ENCODE data around the gene SNX2. TPM values are rescaled to one million over a fixed set of nuclear protein-coding genes. Genes with fewer than 3 reads are reported as not detected.
"Not testable (repeated sequence)": the region's sequence is repeated elsewhere in the genome, so short reads cannot be mapped to it uniquely, and the experiment has no call there.

Gene SNX2
- total and polyA plus RNA-seq, 12 donors = 15.1 to 48.5 (median 35.2) TPM

- WGBS, 2 donors = 86 to 88% methylated on average over 9 of the region's 9 CpGs
- Histone ChIP-seq H3K4me3 (no peak overlapping the region), H3K36me3 (no peaks in the 10 kb centered on the region), H3K9me3 (no peaks in the 10 kb centered on the region), H3K27ac (no peak overlapping the region), H3K4me1 (peaks cover 0 to 16% (median 0%) of the 10 kb centered on the region in 9 donors), H3K27me3 (no peaks in the 10 kb centered on the region)
- no peak for TF ChIP-seq CTCF (IDR thresholded peaks at IDR 0.05)
- no peak for DNase-seq
- intact Hi-C loops (cut with DNase I) = no loop called here
- no peak for ATAC-seq
These were observed 15.4 kb upstream of the SNX2 start for GRCh38 chr5:122759241-122760070.

- no peak for DNase-seq
- ATAC-seq = no peak
- H3K4me1 ChIP-seq = peaks cover 0 to 16% (median 0%) of the 10 kb centered on the region in 9 donors
- H3K36me3 ChIP-seq = no peaks in the 10 kb centered on the region
- no peaks in the 10 kb centered on the region for H3K9me3 ChIP-seq
- H3K4me3 ChIP-seq = no peak overlapping the region
- no peak for TF ChIP-seq CTCF (IDR thresholded peaks at IDR 0.05)
- 89% methylated on average over 2 of the region's 2 CpGs for WGBS, 2 donors
- no peak overlapping the region for H3K27ac ChIP-seq
- intact Hi-C loops (cut with DNase I) = no loop called here
- H3K27me3 ChIP-seq = no peaks in the 10 kb centered on the region
These were observed 14.6 kb upstream of the SNX2 start for GRCh38 chr5:122760236-122760635.

GRCh38 chr5:122761115-122761514 is 13.8 kb upstream of the SNX2 start:
- WGBS, 2 donors = 43 to 47% methylated on average over 1 of the region's 1 CpG
- no peak for ATAC-seq
- H3K36me3 ChIP-seq = no peaks in the 10 kb centered on the region

GRCh38 chr5:122761896-122762295 is 13.0 kb upstream of the SNX2 start:
- H3K4me1 ChIP-seq; H3K9me3 ChIP-seq; H3K27ac ChIP-seq; H3K27me3 ChIP-seq; intact Hi-C loops (cut with DNase I); H3K4me3 ChIP-seq; ATAC-seq; H3K36me3 ChIP-seq; DNase-seq: not testable (repeated sequence)
- WGBS, 2 donors = 92 to 93% methylated on average over 5 of the region's 5 CpGs

More at GRCh38 chr5:122761115-122761514, 13.8 kb upstream of the SNX2 start:
- TF ChIP-seq CTCF (IDR thresholded peaks at IDR 0.05) = no peak
- DNase-seq = no peak
- Histone ChIP-seq H3K4me3 (no peak overlapping the region), H3K9me3 (no peaks in the 10 kb centered on the region), H3K27me3 (no peaks in the 10 kb centered on the region), H3K4me1 (peaks cover 0 to 9% (median 0%) of the 10 kb centered on the region in 9 donors), H3K27ac (no peak overlapping the region)
- intact Hi-C loops (cut with DNase I) = no loop called here

- Histone ChIP-seq H3K9me3 (no peaks in the 10 kb centered on the region), H3K36me3 (no peaks in the 10 kb centered on the region), H3K4me1 (peaks cover 0 to 10% (median 0%) of the 10 kb centered on the region in 9 donors), H3K27ac (no peak overlapping the region), H3K4me3 (no peak overlapping the region), H3K27me3 (no peaks in the 10 kb centered on the region)
- DNase-seq (no peak), ATAC-seq (no peak)
- intact Hi-C loops (cut with DNase I) = no loop called here
- no peak for TF ChIP-seq CTCF (IDR thresholded peaks at IDR 0.05)
These were observed 8.8 kb upstream of the SNX2 start for GRCh38 chr5:122766130-122766529.
